Fibroblast of peridontal ligament (primary cell): ENCODE results near the gene SARDH.
"Not testable (repeated sequence)": the region's sequence is repeated elsewhere in the genome, so short reads cannot be mapped to it uniquely, and the experiment has no call there.

Experiments
- DNase-seq: peaks from one replicate; pipeline ENCODE4 v3.0.0-alpha.2; 2010; ENCODE audit errors: extremely low read depth

The SARDH gene

GRCh38 chr9:133759946-133760345 lies 21.8 kb upstream of the SARDH start:
- DNase-seq: no peak

- DNase-seq: peak; percentile 17
Observed at GRCh38 chr9:133759146-133759900, 21.2 kb upstream of the SARDH start.

- no peak for DNase-seq
Observed at GRCh38 chr9:133758228-133758627, 20.1 kb upstream of the SARDH start.

GRCh38 chr9:133754688-133755227 lies 16.6 kb upstream of the SARDH start:
- no peak for DNase-seq

- no peak for DNase-seq
Observed at GRCh38 chr9:133754187-133754586, 16.0 kb upstream of the SARDH start.

GRCh38 chr9:133752739-133753446 lies 14.7 kb upstream of the SARDH start:
- no peak for DNase-seq

GRCh38 chr9:133750982-133751649 lies 13.0 kb upstream of the SARDH start:
- no peak for DNase-seq

- DNase-seq: no peak
Observed at GRCh38 chr9:133747309-133747708, 9.2 kb upstream of the SARDH start.

- DNase-seq: not testable (repeated sequence)
Observed at GRCh38 chr9:133744528-133744927, 6.4 kb upstream of the SARDH start.

GRCh38 chr9:133742849-133743444 lies 4.8 kb upstream of the SARDH start:
- peak; percentile 54 for DNase-seq

GRCh38 chr9:133742251-133742650 lies 4.1 kb upstream of the SARDH start:
- DNase-seq: no peak

- DNase-seq: no peak
Observed at GRCh38 chr9:133741716-133742115, 3.6 kb upstream of the SARDH start.

GRCh38 chr9:133740911-133741310 lies 2.8 kb upstream of the SARDH start:
- no peak for DNase-seq

GRCh38 chr9:133739408-133740280 lies 1.5 kb upstream of the SARDH start:
- DNase-seq: no peak

- no peak for DNase-seq
Observed at GRCh38 chr9:133738640-133739225, 581 bp upstream of the SARDH start.

GRCh38 chr9:133737071-133737773 lies 930 bp downstream of the SARDH start:
- DNase-seq: no peak

- DNase-seq: no peak
Observed at GRCh38 chr9:133735931-133736330, 2.2 kb downstream of the SARDH start.

- no peak for DNase-seq
Observed at GRCh38 chr9:133735415-133735775, 2.8 kb downstream of the SARDH start.

- DNase-seq: no peak
Observed at GRCh38 chr9:133734590-133735414, 3.4 kb downstream of the SARDH start.
